SK-N-SH (cell line): ENCODE data around the gene CACFD1. TPM values are rescaled to one million over a fixed set of nuclear protein-coding genes. Genes with fewer than 3 reads are reported as not detected.

Experiments used
- CTCF ChIA-PET: fragments of 300-600, 350-600 bp; formaldehyde crosslinking; extraction: SDS; loops from one replicate; lab custom pipeline; 2021; lab: Yijun Ruan, JAX
- POLR2A ChIA-PET: fragments of 350-600 bp; sonication (Branson Sonifier 250); formaldehyde crosslinking; extraction: SDS; loops from one replicate; lab custom pipeline; 2020; ENCODE audit warnings: antibody characterized with exemption, inconsistent platforms; lab: Yijun Ruan, JAX
- DNase-seq: peaks from one replicate; pipeline ENCODE4 v3.0.0; 2012
- H2AFZ ChIP-seq: fragments of 200-600 bp; sonication (generic); 2 replicates; pipeline ENCODE4 v1.8.1; 2016; ENCODE audit warnings: antibody characterized with exemption, mild to moderate bottlenecking, low read depth
- H3F3A ChIP-seq: fragments of 200-600 bp; sonication (generic); replicated peaks from 2 replicates; pipeline ENCODE3; 2016; ENCODE audit warnings: antibody characterized with exemption, mild to moderate bottlenecking; ENCODE audit not compliant: insufficient read depth
- H3K27ac ChIP-seq, 2 experiments: fragments of 200-500 bp in 1 of 2; fragments of 200-600 bp in 1 of 2; sonication (Bioruptor generic) in 1 of 2; sonication (generic), shearing (Covaris generic) in 1 of 2; 2 replicates each; pipeline versions ENCODE4 v1.5.1 to v1.6.1; 2014 to 2016; ENCODE audit warnings: low read depth in 2 of 2, inconsistent platforms in 1 of 2, low read length in 1 of 2, mild to moderate bottlenecking in 1 of 2, mixed read lengths in 1 of 2
- H3K27me3 ChIP-seq: fragments of 200-600 bp; sonication (generic), shearing (Covaris generic); 2 replicates; pipeline ENCODE4 v1.6.1; 2016; ENCODE audit warnings: mixed run types; ENCODE audit not compliant: insufficient read depth
- H3K36me3 ChIP-seq, 2 experiments: fragments of 200-500 bp in 1 of 2; fragments of 200-600 bp in 1 of 2; sonication (Bioruptor generic) in 1 of 2; sonication (generic) in 1 of 2; replicated peaks in 1 of 2; 2 replicates each; pipeline versions ENCODE3 to v1.5.1; 2014 to 2016; ENCODE audit warnings: low read length in 1 of 2, mild to moderate bottlenecking in 1 of 2; ENCODE audit not compliant: insufficient read depth in 2 of 2, control insufficient read depth in 1 of 2
- H3K4me1 ChIP-seq, 2 experiments: fragments of 200-500 bp in 1 of 2; fragments of 200-600 bp in 1 of 2; sonication (Bioruptor generic) in 1 of 2; sonication (generic), shearing (Covaris generic) in 1 of 2; 2 replicates each; pipeline versions ENCODE4 v1.5.1 to v1.6.1; 2014 to 2016; ENCODE audit warnings: low read depth in 1 of 2, low read length in 1 of 2, mixed run types in 1 of 2; ENCODE audit not compliant: insufficient read depth in 2 of 2, control insufficient read depth in 1 of 2
- H3K4me2 ChIP-seq: fragments of 200-600 bp; sonication (generic), shearing (Covaris generic); 2 replicates; pipeline ENCODE4 v1.6.1; 2017; ENCODE audit warnings: mixed run types
- H3K4me3 ChIP-seq, 2 experiments: fragments of 200-500 bp in 1 of 2; fragments of 200-600 bp in 1 of 2; sonication (Bioruptor generic) in 1 of 2; sonication (generic), shearing (Covaris generic) in 1 of 2; 2 replicates each; pipeline versions ENCODE4 v1.5.1 to v1.8.1; 2014 to 2016; ENCODE audit warnings: low read depth in 2 of 2, inconsistent platforms in 1 of 2, low read length in 1 of 2, mild to moderate bottlenecking in 1 of 2, mixed read lengths in 1 of 2, moderate library complexity in 1 of 2
- H3K79me2 ChIP-seq: fragments of 200-600 bp; sonication (generic); 2 replicates; pipeline ENCODE4 v1.8.1; 2017; ENCODE audit warnings: mild to moderate bottlenecking; ENCODE audit not compliant: insufficient read depth
- H3K9ac ChIP-seq: fragments of 200-600 bp; sonication (generic); 2 replicates; pipeline ENCODE4 v1.6.1; 2017; ENCODE audit warnings: mixed run types
- H3K9me2 ChIP-seq: fragments of 200-600 bp; sonication (generic); 2 replicates; pipeline ENCODE4 v1.6.1; 2017; ENCODE audit warnings: mixed run types
- H3K9me3 ChIP-seq: fragments of 200-600 bp; sonication (generic); 2 replicates; pipeline ENCODE4 v1.6.1; 2017; ENCODE audit warnings: mixed run types, mild to moderate bottlenecking, moderate library complexity
- H4K20me1 ChIP-seq: fragments of 200-600 bp; sonication (generic); 2 replicates; pipeline ENCODE4 v1.6.1; 2017; ENCODE audit warnings: mild to moderate bottlenecking, mixed run types; ENCODE audit not compliant: insufficient read depth
- CHD2 ChIP-seq: fragments of 150-350 bp; IDR thresholded peaks from 2 replicates; pipeline ENCODE4 v1.6.1; 2018; ENCODE audit warnings: low read length; ENCODE audit not compliant: partially characterized antibody
- CTCF ChIP-seq: fragments of 200-600 bp; sonication (generic); IDR thresholded peaks from 2 replicates; pipeline ENCODE4 v1.6.1; 2017; ENCODE audit warnings: antibody characterized with exemption, mild to moderate bottlenecking, moderate library complexity
- EZH2phosphoT487 ChIP-seq: fragments of 200-600 bp; sonication (generic); IDR thresholded peaks from 2 replicates; pipeline ENCODE4 v1.6.1; 2017; ENCODE audit warnings: low read depth, mixed run types, mild to moderate bottlenecking, antibody characterized with exemption, moderate library complexity, borderline replicate concordance
- FOXJ3 ChIP-seq: sonication (generic); formaldehyde crosslinking; IDR thresholded peaks from 2 replicates; pipeline ENCODE4 v1.5.1; 2020; ENCODE audit warnings: mild to moderate bottlenecking, missing genetic modification reagents
- FOXM1 ChIP-seq: IDR thresholded peaks from 2 replicates; pipeline ENCODE4 v1.4.0; 2012; ENCODE audit warnings: low read depth, mild to moderate bottlenecking
- GABPA ChIP-seq: IDR thresholded peaks from 2 replicates; pipeline ENCODE4 v1.4.0; 2012; ENCODE audit warnings: low read depth, mild to moderate bottlenecking
- MEF2A ChIP-seq: IDR thresholded peaks from 2 replicates; pipeline ENCODE4 v1.4.0; 2012; ENCODE audit warnings: low read depth, borderline replicate concordance
- MXI1 ChIP-seq: IDR thresholded peaks from 2 replicates; pipeline ENCODE4 v1.6.1; 2012; ENCODE audit warnings: mild to moderate bottlenecking, low read depth, low read length, improper control_type of control experiment
- RAD21 ChIP-seq: IDR thresholded peaks from 2 replicates; pipeline ENCODE4 v1.6.1; 2012; ENCODE audit warnings: mild to moderate bottlenecking, low read length
- RCOR1 ChIP-seq: fragments of 150-350 bp; IDR thresholded peaks from 2 replicates; pipeline ENCODE4 v1.6.1; 2017; ENCODE audit warnings: antibody characterized with exemption, low read length
- REST ChIP-seq: IDR thresholded peaks from 2 replicates; pipeline ENCODE4 v1.6.1; 2012; ENCODE audit warnings: mild to moderate bottlenecking, low read depth, low read length, moderate library complexity
- RXRA ChIP-seq: IDR thresholded peaks from 2 replicates; pipeline ENCODE4 v1.4.0; 2012; ENCODE audit warnings: low read depth, mild to moderate bottlenecking, borderline replicate concordance
- SIN3A ChIP-seq: IDR thresholded peaks from 2 replicates; pipeline ENCODE4 v1.6.1; 2012; ENCODE audit warnings: low read depth, mild to moderate bottlenecking, low read length, moderate library complexity, borderline replicate concordance
- TAF1 ChIP-seq: IDR thresholded peaks from 2 replicates; pipeline ENCODE4 v1.6.1; 2012; ENCODE audit warnings: low read depth, mild to moderate bottlenecking, low read length, moderate library complexity, borderline replicate concordance
- TEAD4 ChIP-seq: IDR thresholded peaks from 2 replicates; pipeline ENCODE4 v1.4.0; 2012; ENCODE audit warnings: mild to moderate bottlenecking, borderline replicate concordance; ENCODE audit not compliant: insufficient read depth
- USF1 ChIP-seq: IDR thresholded peaks from 2 replicates; pipeline ENCODE4 v1.4.0; 2012; ENCODE audit warnings: low read depth, borderline replicate concordance
- YY1 ChIP-seq: IDR thresholded peaks from 2 replicates; pipeline ENCODE4 v1.4.0; 2012; ENCODE audit warnings: low read depth, mild to moderate bottlenecking
- WGBS: methylation state at CpG from one replicate; pipeline ENCODE4 v1.1.6; 2017; ENCODE audit warnings: low lambda C conversion rate; 5-methylcytosine and 5-hydroxymethylcytosine counted together
- polyA plus RNA-seq, 3 experiments: library from polyadenylated mRNA; depleted of rRNA; stranded (reverse); fragments of >200 nt; gene quantifications; 2 replicates each; pipeline ENCODE4 v1.2.3, GENCODE V29; 2012
- TF ChIP-seq, protein P1 (sequence below): IDR thresholded peaks from 2 replicates; pipeline ENCODE4; 2012
- TF ChIP-seq, protein P2 (sequence below): IDR thresholded peaks from 2 replicates; pipeline ENCODE4 v1.4.0; 2012; ENCODE audit warnings: low read depth
- TF ChIP-seq, protein P3 (sequence below): fragments of 150-350 bp; IDR thresholded peaks from 2 replicates; pipeline ENCODE4 v1.6.1; 2016; ENCODE audit warnings: mild to moderate bottlenecking, low read depth, low read length

Gene CACFD1
- polyA plus RNA-seq, 1 of the 3 experiments (the other 2 are of a cell fraction), result 16.8 TPM

DNA sequence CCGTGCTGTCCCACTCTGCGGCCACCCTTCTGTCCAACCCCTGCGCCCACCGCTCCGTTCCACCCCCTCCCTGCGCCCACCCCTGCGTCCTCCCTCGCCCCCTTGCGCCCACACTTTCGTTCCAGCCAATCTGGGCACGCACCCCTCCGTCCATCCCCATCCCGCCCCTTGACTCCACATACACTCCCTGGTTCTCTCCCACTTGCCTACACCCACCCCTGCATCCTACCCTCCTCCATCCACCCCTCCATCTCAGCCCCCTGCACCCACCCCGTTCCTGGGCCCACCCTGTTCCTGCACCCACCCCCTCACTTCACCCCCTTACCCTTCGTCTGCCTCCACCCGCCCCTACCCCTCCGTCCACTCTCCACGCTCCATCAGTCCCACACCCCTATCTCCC is 30.6 kb upstream of the CACFD1 start:
- H3K79me2 ChIP-seq, result no peaks in the 10 kb centered on the region
- no peak overlapping the region for H3K4me3 ChIP-seq
- no peak overlapping the region for H3K4me2 ChIP-seq
- CTCF ChIA-PET, result no interaction called here
- no peak overlapping the region for H2AFZ ChIP-seq
- no peaks in the 10 kb centered on the region for H3F3A ChIP-seq
- no peaks in the 10 kb centered on the region for H3K4me1 ChIP-seq
- no peak for TF ChIP-seq CHD2
- no peak for TF ChIP-seq FOXJ3 (CRISPR knock-in tag)
- TF ChIP-seq USF1, result no peak
- TF ChIP-seq MXI1, result no peak
- TF ChIP-seq RCOR1, result no peak
- TF ChIP-seq, protein P1, sequence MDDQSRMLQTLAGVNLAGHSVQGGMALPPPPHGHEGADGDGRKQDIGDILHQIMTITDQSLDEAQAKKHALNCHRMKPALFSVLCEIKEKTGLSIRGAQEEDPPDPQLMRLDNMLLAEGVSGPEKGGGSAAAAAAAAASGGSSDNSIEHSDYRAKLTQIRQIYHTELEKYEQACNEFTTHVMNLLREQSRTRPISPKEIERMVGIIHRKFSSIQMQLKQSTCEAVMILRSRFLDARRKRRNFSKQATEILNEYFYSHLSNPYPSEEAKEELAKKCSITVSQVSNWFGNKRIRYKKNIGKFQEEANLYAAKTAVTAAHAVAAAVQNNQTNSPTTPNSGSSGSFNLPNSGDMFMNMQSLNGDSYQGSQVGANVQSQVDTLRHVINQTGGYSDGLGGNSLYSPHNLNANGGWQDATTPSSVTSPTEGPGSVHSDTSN, result no peak
- no peak for TF ChIP-seq GABPA
- TF ChIP-seq CTCF, result no peak
- TF ChIP-seq FOXM1, result no peak
- TF ChIP-seq EZH2phosphoT487, result no peak
- TF ChIP-seq MEF2A, result no peak
- TF ChIP-seq SIN3A, result no peak
- TF ChIP-seq RAD21, result no peak
- no peak for TF ChIP-seq YY1
- TF ChIP-seq, protein P2, sequence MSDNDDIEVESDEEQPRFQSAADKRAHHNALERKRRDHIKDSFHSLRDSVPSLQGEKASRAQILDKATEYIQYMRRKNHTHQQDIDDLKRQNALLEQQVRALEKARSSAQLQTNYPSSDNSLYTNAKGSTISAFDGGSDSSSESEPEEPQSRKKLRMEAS, result no peak
- no peak for TF ChIP-seq TEAD4
- TF ChIP-seq RXRA, result no peak
- no peak for TF ChIP-seq REST
- TF ChIP-seq, protein P3, sequence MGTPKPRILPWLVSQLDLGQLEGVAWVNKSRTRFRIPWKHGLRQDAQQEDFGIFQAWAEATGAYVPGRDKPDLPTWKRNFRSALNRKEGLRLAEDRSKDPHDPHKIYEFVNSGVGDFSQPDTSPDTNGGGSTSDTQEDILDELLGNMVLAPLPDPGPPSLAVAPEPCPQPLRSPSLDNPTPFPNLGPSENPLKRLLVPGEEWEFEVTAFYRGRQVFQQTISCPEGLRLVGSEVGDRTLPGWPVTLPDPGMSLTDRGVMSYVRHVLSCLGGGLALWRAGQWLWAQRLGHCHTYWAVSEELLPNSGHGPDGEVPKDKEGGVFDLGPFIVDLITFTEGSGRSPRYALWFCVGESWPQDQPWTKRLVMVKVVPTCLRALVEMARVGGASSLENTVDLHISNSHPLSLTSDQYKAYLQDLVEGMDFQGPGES, result no peak
- no peak for TF ChIP-seq TAF1
- no peak for DNase-seq
- no peaks in the 10 kb centered on the region for H3K27me3 ChIP-seq
- POLR2A ChIA-PET, result no interaction called here
- 88% methylated on average over 18 of the region's 18 CpGs for WGBS
- no peaks in the 10 kb centered on the region for H4K20me1 ChIP-seq
- no peaks in the 10 kb centered on the region for H3K36me3 ChIP-seq
- no peak overlapping the region for H3K9ac ChIP-seq
- H3K27ac ChIP-seq, result no peak overlapping the region
- H3K9me3 ChIP-seq, result no peaks in the 10 kb centered on the region
- H3K9me2 ChIP-seq, result no peaks in the 10 kb centered on the region
